AG20443 (cell line): ENCODE data around the gene SAP30BP.
A peak's percentile ranks its signal among the peaks of the same experiment; 100 is the strongest.

Experiments
- DNase-seq: peaks from one replicate; pipeline ENCODE4 v3.0.0; 2012; ENCODE audit warnings: low spot score, mixed read lengths

SAP30BP gene

GRCh38 chr17:75666959-75667790, at the start of gene SAP30BP, which contains the start of gene RECQL5:
Gene SAP30BP, plus strand, starts transcription at chr17:75667338. Its CDS starts 35 bp downstream, at chr17:75667373.
Gene RECQL5, minus strand, starts transcription at chr17:75667154. Its CDS starts 597 bp downstream, at chr17:75666557.
- peak; percentile 98 for DNase-seq

GRCh38 chr17:75617675-75618074, 49.5 kb upstream of the SAP30BP start:
- DNase-seq = no peak

GRCh38 chr17:75619506-75620431, 47.4 kb upstream of the SAP30BP start:
- peak; percentile 60 for DNase-seq

GRCh38 chr17:75621489-75621888, 45.6 kb upstream of the SAP30BP start:
- no peak for DNase-seq

GRCh38 chr17:75622076-75622475, 45.1 kb upstream of the SAP30BP start:
- DNase-seq = peak; percentile 40

- DNase-seq = no peak
These were observed 44.3 kb upstream of the SAP30BP start for GRCh38 chr17:75622771-75623273.

- no peak for DNase-seq
These were observed 43.8 kb upstream of the SAP30BP start for GRCh38 chr17:75623386-75623785.

GRCh38 chr17:75624021-75624420, 43.1 kb upstream of the SAP30BP start:
- DNase-seq = no peak

GRCh38 chr17:75624714-75625345, 42.3 kb upstream of the SAP30BP start:
- no peak for DNase-seq

GRCh38 chr17:75625813-75626486, 41.2 kb upstream of the SAP30BP start:
- peak; percentile 61 for DNase-seq

GRCh38 chr17:75626496-75627038, 40.6 kb upstream of the SAP30BP start:
- DNase-seq = no peak

- DNase-seq = no peak
These were observed 40.0 kb upstream of the SAP30BP start for GRCh38 chr17:75627094-75627493.

GRCh38 chr17:75628425-75628824, 38.7 kb upstream of the SAP30BP start:
- no peak for DNase-seq

GRCh38 chr17:75629157-75629556, 38.0 kb upstream of the SAP30BP start:
- DNase-seq = no peak

- no peak for DNase-seq
These were observed 36.8 kb upstream of the SAP30BP start for GRCh38 chr17:75630071-75630917.

- no peak for DNase-seq
These were observed 35.8 kb upstream of the SAP30BP start for GRCh38 chr17:75631353-75631752.

- no peak for DNase-seq
These were observed 34.7 kb upstream of the SAP30BP start for GRCh38 chr17:75632428-75632827.

- peak; percentile 96 for DNase-seq
These were observed 34.2 kb upstream of the SAP30BP start, which contains the start of gene SMIM5 for GRCh38 chr17:75632863-75633485. Gene SMIM5, plus strand, starts transcription at chr17:75633434. Its CDS starts 6,768 bp downstream, at chr17:75640202.
